NK-92 treated with Interleukin-12 subunit alpha and Interleukin-12 subunit beta, amount 100 ng/mL, for 24 hours (cell line): ENCODE data around the gene SMAD9.
A peak's percentile ranks its signal among the peaks of the same experiment; 100 is the strongest.

Experiments used
- DNase-seq: peaks from one replicate; lab custom pipeline; 2025; lab: John Stamatoyannopoulos, UW

Gene SMAD9

GRCh38 chr13:36865265-36865664 lies 54.8 kb downstream of the SMAD9 start:
- no peak for DNase-seq

- DNase-seq = no peak
Observed at GRCh38 chr13:36862722-36863121, 57.3 kb downstream of the SMAD9 start.

GRCh38 chr13:36862002-36862685 lies 57.9 kb downstream of the SMAD9 start:
- DNase-seq = no peak

GRCh38 chr13:36859259-36859658 lies 60.8 kb downstream of the SMAD9 start:
- DNase-seq = no peak

GRCh38 chr13:36858290-36858689 lies 61.7 kb downstream of the SMAD9 start:
- no peak for DNase-seq

- DNase-seq = no peak
Observed at GRCh38 chr13:36857253-36857652, 62.8 kb downstream of the SMAD9 start.

- no peak for DNase-seq
Observed at GRCh38 chr13:36850790-36851438, 69.1 kb downstream of the SMAD9 start.

GRCh38 chr13:36848199-36848982 lies 71.6 kb downstream of the SMAD9 start:
- no peak for DNase-seq

- no peak for DNase-seq
Observed at GRCh38 chr13:36847606-36848005, 72.4 kb downstream of the SMAD9 start.

GRCh38 chr13:36841391-36841790 lies 78.6 kb downstream of the SMAD9 start:
- no peak for DNase-seq

- no peak for DNase-seq
Observed at GRCh38 chr13:36840718-36841250, 79.3 kb downstream of the SMAD9 start.

- DNase-seq = no peak
Observed at GRCh38 chr13:36839981-36840380, 80.1 kb downstream of the SMAD9 start.

- no peak for DNase-seq
Observed at GRCh38 chr13:36839281-36839680, 80.8 kb downstream of the SMAD9 start.

GRCh38 chr13:36837354-36838092 lies 82.5 kb downstream of the SMAD9 start:
- no peak for DNase-seq

GRCh38 chr13:36834299-36834698 lies 85.7 kb downstream of the SMAD9 start:
- no peak for DNase-seq

- DNase-seq = no peak
Observed at GRCh38 chr13:36831291-36831690, 88.7 kb downstream of the SMAD9 start.

GRCh38 chr13:36829753-36830152 lies 90.3 kb downstream of the SMAD9 start:
- no peak for DNase-seq

- no peak for DNase-seq
Observed at GRCh38 chr13:36822785-36823184, 97.3 kb downstream of the SMAD9 start.

- DNase-seq = no peak
Observed at GRCh38 chr13:36820222-36820621, 99.8 kb downstream of the SMAD9 start.

GRCh38 chr13:36819739-36820090 lies 100.3 kb downstream of the SMAD9 start:
- peak; percentile 59 for DNase-seq

GRCh38 chr13:36818804-36819738 lies 101.0 kb downstream of the SMAD9 start, which contains the start of gene RFXAP:
RFXAP (plus strand) TSS chr13:36819222; CDS start chr13:36819358, 136 bp downstream.
- peak; percentile 90 for DNase-seq
